T47D (cell line): ENCODE results near the gene S1PR1.

Experiments used
- DNase-seq, 2 experiments: peaks; one replicate each; pipeline versions ENCODE4 v3.0.0 to v3.0.0-alpha.2; 2011 to 2012; ENCODE audit warnings: low read depth in 1 of 2, low spot score in 1 of 2
- JUND ChIP-seq: IDR thresholded peaks from 2 replicates; pipeline ENCODE4 v1.6.1; 2012; ENCODE audit warnings: low read depth
- in situ Hi-C: cut with HindIII; loops from 2 replicates; pipeline ENCODE4 v1.10.0; 2016; ENCODE audit warnings: low sequenced_read_pairs, low pct_unique_long_range_greater_than_20kb

S1PR1 gene

DNA sequence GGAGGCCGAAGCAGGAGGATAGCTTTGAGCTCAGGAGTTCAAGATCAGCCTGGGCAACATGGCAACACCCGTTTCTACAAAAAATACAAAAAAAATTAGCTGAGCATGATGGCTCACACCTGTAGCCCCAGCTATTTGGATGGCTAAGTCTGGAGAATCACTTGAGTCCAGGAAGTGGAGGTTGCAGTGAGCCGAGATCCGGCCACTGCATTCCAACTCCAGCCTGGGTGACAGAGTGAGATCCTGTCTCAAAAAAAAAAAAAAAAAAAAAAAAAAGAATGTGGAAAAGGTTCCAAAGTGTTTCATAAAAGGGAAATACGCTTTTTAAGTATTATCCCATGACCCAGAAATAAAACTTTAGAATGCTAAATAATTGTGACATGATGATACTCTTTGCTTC is 8.0 kb downstream of the S1PR1 start:
- no peak for TF ChIP-seq JUND
- in situ Hi-C loops = no loop called here
- DNase-seq = no peak

GRCh38 chr1:101245246-101245927 is 8.6 kb downstream of the S1PR1 start:
- no peak for TF ChIP-seq JUND
- in situ Hi-C loops = no loop called here
- no peak for DNase-seq

DNA sequence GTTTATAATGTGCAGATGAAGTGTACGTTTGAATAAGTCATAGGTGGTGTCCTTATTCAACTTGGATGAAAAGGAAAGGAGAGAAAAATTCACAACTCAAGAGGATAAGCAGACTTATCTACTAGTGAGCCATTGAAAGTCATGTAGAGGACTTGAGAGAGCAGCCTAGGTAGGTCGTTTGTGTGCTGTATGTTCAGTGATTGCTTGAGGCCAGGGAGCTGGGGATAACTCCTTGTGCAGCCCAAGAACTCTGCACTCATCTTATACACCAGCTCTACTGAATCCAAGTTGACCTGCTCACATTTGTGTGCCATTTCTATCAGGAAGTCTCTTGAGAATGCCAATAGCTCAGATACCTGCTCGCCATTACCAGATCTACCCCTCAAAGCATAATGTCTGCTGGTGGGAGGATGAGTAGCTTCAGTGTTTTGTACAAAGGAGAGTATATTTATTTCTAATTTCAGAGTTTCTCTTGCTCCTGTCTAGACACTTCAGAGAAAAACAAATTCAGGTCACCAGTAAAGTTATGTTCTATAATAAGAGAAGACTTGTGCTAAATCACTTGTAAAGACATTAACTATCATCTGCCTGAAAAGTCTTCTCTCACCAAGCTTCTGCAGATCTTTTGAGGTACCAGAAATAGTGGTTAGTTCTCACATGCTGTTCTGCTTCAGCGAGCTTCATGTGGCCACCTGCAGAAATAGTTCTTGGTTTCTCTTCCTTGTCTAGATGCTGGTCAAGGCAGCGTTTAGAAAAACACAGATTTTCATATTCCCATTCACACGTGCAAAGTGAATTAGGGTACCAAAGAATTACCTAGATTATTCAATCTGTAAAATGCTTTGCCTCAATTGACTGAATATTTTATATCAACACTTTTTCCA is 10.8 kb downstream of the S1PR1 start:
- in situ Hi-C loops = no loop called here
- no peak for DNase-seq
- TF ChIP-seq JUND = no peak

GRCh38 chr1:101250222-101250621 is 13.4 kb downstream of the S1PR1 start:
- in situ Hi-C loops = no loop called here
- no peak for TF ChIP-seq JUND
- no peak for DNase-seq

GRCh38 chr1:101250656-101251272 is 13.9 kb downstream of the S1PR1 start:
- no peak for DNase-seq
- in situ Hi-C loops = no loop called here
- no peak for TF ChIP-seq JUND

- TF ChIP-seq JUND = no peak
- in situ Hi-C loops = no loop called here
Measured at GRCh38 chr1:101251504-101251903, 14.7 kb downstream of the S1PR1 start.

DNA sequence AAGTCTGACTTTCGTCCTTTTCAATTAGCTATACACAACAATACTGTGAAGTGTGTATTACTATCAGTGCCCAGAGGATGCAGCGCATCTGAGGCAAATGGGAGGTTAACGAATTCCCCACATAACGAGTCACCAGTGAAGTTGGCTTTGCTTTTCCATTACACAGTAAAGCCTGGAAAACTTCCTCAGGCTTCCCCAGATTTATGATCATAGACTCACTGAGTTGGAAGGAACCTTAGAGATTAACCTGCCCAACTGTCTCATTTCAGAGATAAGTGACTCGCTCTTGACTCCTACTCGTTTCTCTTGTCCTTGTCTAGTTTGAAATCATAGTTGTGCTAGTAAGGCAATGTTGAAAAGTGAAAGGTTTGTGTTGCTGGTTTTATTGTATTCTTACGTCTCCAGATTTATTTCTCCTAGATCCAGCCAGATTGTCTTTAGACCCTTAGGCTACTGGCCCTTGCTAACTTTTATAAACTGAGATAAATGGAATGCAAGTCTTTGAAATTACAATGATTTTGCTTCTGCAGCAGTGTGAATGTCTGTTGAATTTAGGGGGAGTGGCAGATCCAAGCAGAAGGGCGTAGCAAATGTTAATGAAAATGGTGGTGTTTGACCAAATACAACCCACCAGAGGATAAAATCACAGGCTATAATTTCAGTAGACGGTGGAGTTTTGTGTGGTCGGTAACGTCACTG is 17.3 kb downstream of the S1PR1 start:
- no peak for DNase-seq
- in situ Hi-C loops = no loop called here
- TF ChIP-seq JUND = no peak

More at GRCh38 chr1:101251504-101251903, 14.7 kb downstream of the S1PR1 start:
- DNase-seq = no peak

DNA sequence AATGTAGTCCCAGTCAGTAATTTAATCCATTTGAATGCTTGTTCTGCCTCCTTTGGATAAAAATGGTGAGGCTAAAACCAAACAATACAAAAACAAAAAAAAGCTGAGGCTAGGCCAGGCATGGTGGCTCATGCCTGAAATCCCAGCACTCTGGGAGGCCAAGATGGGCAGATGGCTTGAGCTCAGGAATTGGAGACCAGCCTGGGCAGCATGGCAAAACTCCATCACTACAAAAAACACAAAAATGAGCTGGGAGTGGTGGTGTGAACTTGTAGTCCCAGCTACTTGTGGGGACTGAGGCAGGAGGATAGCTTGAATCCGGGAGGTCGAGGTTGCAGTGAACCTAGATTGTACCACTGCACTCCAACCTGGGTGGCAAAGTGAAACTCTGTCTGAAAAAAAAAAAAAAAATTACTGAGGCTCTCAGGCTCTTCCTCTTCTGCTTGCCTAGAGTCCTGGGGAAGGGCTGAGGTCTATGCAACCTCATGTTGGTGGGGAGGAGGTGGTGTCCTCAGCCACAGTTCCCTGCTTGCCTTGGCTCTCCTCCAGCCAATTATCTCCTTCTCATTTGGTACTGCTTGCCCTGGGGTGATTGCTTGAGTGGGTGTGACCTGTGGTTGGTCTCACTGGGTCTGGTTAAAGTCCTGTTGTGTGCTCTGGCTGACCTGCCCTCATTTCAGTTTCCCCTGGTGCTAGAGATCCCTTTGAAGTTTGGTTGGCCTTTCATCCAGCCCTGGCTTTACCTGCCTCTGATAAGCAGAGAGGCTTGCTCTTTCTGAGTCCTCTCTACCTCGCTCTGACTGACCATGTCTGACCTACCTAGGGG is 20.9 kb downstream of the S1PR1 start:
- no peak for TF ChIP-seq JUND
- in situ Hi-C loops = no loop called here
- DNase-seq = peak in 1 of 2 experiments; percentile 9

- in situ Hi-C loops = no loop called here
- TF ChIP-seq JUND = no peak
- DNase-seq = no peak
Measured at GRCh38 chr1:101259744-101260148, 22.9 kb downstream of the S1PR1 start.

DNA sequence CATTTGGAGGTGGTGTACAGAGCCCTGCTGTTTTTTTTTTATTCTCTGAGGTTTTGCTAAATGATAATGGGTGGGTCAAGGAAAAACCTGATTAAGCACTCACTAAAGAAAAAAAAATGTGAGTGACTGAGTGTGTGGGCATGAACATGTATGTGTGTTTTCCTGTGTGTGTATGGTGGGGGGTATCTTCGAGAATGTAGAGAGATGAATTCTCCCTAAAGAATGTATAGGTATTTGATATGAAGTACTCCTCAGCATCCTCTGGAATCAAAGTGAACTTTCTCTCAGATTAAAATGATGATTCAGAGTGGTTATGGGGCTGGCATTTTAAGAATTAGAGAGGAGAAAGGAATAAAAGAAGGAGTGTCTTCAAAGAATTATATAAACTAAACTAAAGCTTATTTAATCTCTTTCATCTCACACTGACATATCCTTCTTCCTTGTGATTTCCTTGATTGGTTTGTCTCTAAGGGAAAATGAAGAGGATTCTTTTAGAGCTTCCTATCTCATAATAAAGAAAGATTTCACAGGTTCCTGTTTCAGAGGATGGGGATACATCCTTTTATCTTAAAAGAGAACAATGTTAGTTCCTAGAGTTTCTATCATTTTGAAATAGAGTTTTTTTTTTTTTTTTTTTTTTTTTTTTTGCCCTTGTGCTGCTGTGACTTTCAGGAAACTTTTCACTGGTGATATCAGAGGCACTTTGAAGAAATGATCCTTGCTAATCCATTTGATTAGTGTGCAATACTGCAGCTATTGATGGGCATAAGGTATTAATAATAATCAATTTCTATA is 23.9 kb downstream of the S1PR1 start:
- in situ Hi-C loops = no loop called here
- no peak for DNase-seq

GRCh38 chr1:101261623-101262022 is 24.8 kb downstream of the S1PR1 start:
- no peak for DNase-seq
- in situ Hi-C loops = no loop called here

More for the DNA sequence above, 23.9 kb downstream of the S1PR1 start:
- TF ChIP-seq JUND = no peak

More at GRCh38 chr1:101261623-101262022, 24.8 kb downstream of the S1PR1 start:
- TF ChIP-seq JUND = no peak
